ENCODE results near the gene CACNG6. TPM values are rescaled to one million over a fixed set of nuclear protein-coding genes. Genes with fewer than 3 reads are reported as not detected.

Gene CACNG6
- total and polyA plus RNA-seq, 4 donors, result 2.4 to 8.6 (median 3.8) TPM

GRCh38 chr19:53977991-53978731, 13.3 kb upstream of the CACNG6 start:
- peak in 2 of 3 donors; percentile 15 to 26 for DNase-seq
- WGBS, 2 donors, result 3 to 6% methylated on average over 54 of the region's 54 CpGs

GRCh38 chr19:53978975-53979801, 12.2 kb upstream of the CACNG6 start:
- 4 to 6% methylated on average over 18 to 19 of the region's 19 CpGs for WGBS, 2 donors
- peaks cover 0 to 22% (median 3%) of the 10 kb centered on the region in 5 donors for H3K4me1 ChIP-seq (ENCODE audit: control insufficient read depth in 5 of 5, insufficient read depth in 5 of 5, low read length in 5 of 5)
- DNase-seq (no peak), ATAC-seq (ENCODE audit: insufficient read depth, low FRiP score) (no peak)
- no peaks in the 10 kb centered on the region for H3K36me3 ChIP-seq (ENCODE audit: control insufficient read depth in 4 of 4, insufficient read depth in 4 of 4, low read length in 4 of 4)
- no peak overlapping the region for H3K27ac ChIP-seq (ENCODE audit: low read depth in 1 of 2, low read length in 1 of 2)
- peaks cover 0 to 55% (median 53%) of the 10 kb centered on the region in 3 donors for H3K27me3 ChIP-seq (ENCODE audit: control insufficient read depth in 3 of 3, insufficient read depth in 3 of 3, low read length in 2 of 3)
- H3K4me3 ChIP-seq, result no peak overlapping the region
- TF ChIP-seq CTCF (IDR thresholded peaks at IDR 0.05; ENCODE audit: control extremely low read depth, extremely low read depth), result no peak
- H3K9ac ChIP-seq (ENCODE audit: insufficient read depth in 1 of 2, low read length in 2 of 2), result no peak overlapping the region
- peaks cover 0 to 20% (median 0%) of the 10 kb centered on the region in 4 donors for H3K9me3 ChIP-seq (ENCODE audit: control insufficient read depth in 4 of 4, insufficient read depth in 3 of 4, low read length in 3 of 4)

More at GRCh38 chr19:53977991-53978731, 13.3 kb upstream of the CACNG6 start:
- no peak for TF ChIP-seq CTCF (IDR thresholded peaks at IDR 0.05; ENCODE audit: control extremely low read depth, extremely low read depth)
- ATAC-seq (ENCODE audit: insufficient read depth, low FRiP score), result no peak
- H3K36me3 ChIP-seq (ENCODE audit: control insufficient read depth in 4 of 4, insufficient read depth in 4 of 4, low read length in 4 of 4), result no peaks in the 10 kb centered on the region
- no peak overlapping the region for H3K4me3 ChIP-seq
- no peak overlapping the region for H3K27ac ChIP-seq (ENCODE audit: low read depth in 1 of 2, low read length in 1 of 2)
- no peak overlapping the region for H3K9ac ChIP-seq (ENCODE audit: insufficient read depth in 1 of 2, low read length in 2 of 2)
- peaks cover 0 to 45% (median 43%) of the 10 kb centered on the region in 3 donors for H3K27me3 ChIP-seq (ENCODE audit: control insufficient read depth in 3 of 3, insufficient read depth in 3 of 3, low read length in 2 of 3)
- H3K9me3 ChIP-seq (ENCODE audit: control insufficient read depth in 4 of 4, insufficient read depth in 3 of 4, low read length in 3 of 4), result peaks cover 0 to 14% (median 0%) of the 10 kb centered on the region in 4 donors
- H3K4me1 ChIP-seq (ENCODE audit: control insufficient read depth in 5 of 5, insufficient read depth in 5 of 5, low read length in 5 of 5), result peaks cover 0 to 22% (median 3%) of the 10 kb centered on the region in 5 donors

- DNase-seq (no peak), ATAC-seq (ENCODE audit: insufficient read depth, low FRiP score) (no peak)
- H3K9me3 ChIP-seq (ENCODE audit: control insufficient read depth in 4 of 4, insufficient read depth in 3 of 4, low read length in 3 of 4), result peaks cover 0 to 20% (median 0%) of the 10 kb centered on the region in 4 donors
- H3K4me1 ChIP-seq (ENCODE audit: control insufficient read depth in 5 of 5, insufficient read depth in 5 of 5, low read length in 5 of 5), result peaks cover 0 to 22% (median 3%) of the 10 kb centered on the region in 5 donors
- H3K27me3 ChIP-seq (ENCODE audit: control insufficient read depth in 3 of 3, insufficient read depth in 3 of 3, low read length in 2 of 3), result peaks cover 0 to 69% (median 54%) of the 10 kb centered on the region in 3 donors
- H3K27ac ChIP-seq (ENCODE audit: low read depth in 1 of 2, low read length in 1 of 2), result peak overlapping the region; percentile 18 to 22
- WGBS, 2 donors, result 34 to 35% methylated on average over 20 of the region's 20 CpGs
- H3K36me3 ChIP-seq (ENCODE audit: control insufficient read depth in 4 of 4, insufficient read depth in 4 of 4, low read length in 4 of 4), result no peaks in the 10 kb centered on the region
- no peak overlapping the region for H3K4me3 ChIP-seq
- TF ChIP-seq CTCF (IDR thresholded peaks at IDR 0.05; ENCODE audit: control extremely low read depth, extremely low read depth), result no peak
- no peak overlapping the region for H3K9ac ChIP-seq (ENCODE audit: insufficient read depth in 1 of 2, low read length in 2 of 2)
Measured at GRCh38 chr19:53980539-53981375, 10.7 kb upstream of the CACNG6 start.

Data from lung (tissue), 12 donors.